A673 (cell line): Measurements from ENCODE around the gene SLC30A1. TPM values are rescaled to one million over a fixed set of nuclear protein-coding genes. Genes with fewer than 3 reads are reported as not detected.

ENCODE experiments used
- BruUV-seq: library from RNA; stranded (reverse); fragments of 400-500 nt; replicated peaks from 2 replicates; lab custom pipeline; 2021; lab: Mats Ljungman, UMichigan
- CTCF ChIA-PET: fragments of 300-600 bp; sonication (Branson Sonifier 250); formaldehyde crosslinking; loops from one replicate; lab custom pipeline; 2022; ENCODE audit warnings: antibody characterized with exemption; lab: Charles Lee
- POLR2A ChIA-PET: fragments of 300-600 bp; sonication (Branson Sonifier 250); formaldehyde crosslinking; loops from one replicate; lab custom pipeline; 2022; ENCODE audit warnings: antibody characterized with exemption; ENCODE audit not compliant: low non-redundant PET; lab: Charles Lee
- DNase-seq: peaks from one replicate; pipeline ENCODE4 v3.0.0-alpha.2; 2015; ENCODE audit warnings: low spot score
- H3K27ac ChIP-seq: fragments of 200-600 bp; sonication (generic); 2 replicates; pipeline ENCODE4 v1.5.1; 2016; ENCODE audit warnings: mixed run types, low read depth, mild to moderate bottlenecking, mixed read lengths, antibody characterized with exemption, low read length; ENCODE audit not compliant: poor library complexity, severe bottlenecking
- H3K27me3 ChIP-seq: fragments of 200-600 bp; sonication (generic); replicated peaks from 2 replicates; pipeline ENCODE4 v1.6.1; 2017; ENCODE audit warnings: mixed run types, low read depth, mild to moderate bottlenecking, mixed read lengths, antibody characterized with exemption, low read length; ENCODE audit not compliant: insufficient read depth, poor library complexity
- H3K36me3 ChIP-seq: fragments of 200-600 bp; sonication (generic); 2 replicates; pipeline ENCODE4 v1.6.1; 2016; ENCODE audit warnings: mixed run types, mild to moderate bottlenecking, mixed read lengths, antibody characterized with exemption, low read length; ENCODE audit not compliant: insufficient read depth, poor library complexity, severe bottlenecking
- H3K4me1 ChIP-seq: fragments of 200-600 bp; sonication (generic); 2 replicates; pipeline ENCODE4 v1.6.1; 2017; ENCODE audit warnings: mixed run types, mild to moderate bottlenecking, mixed read lengths, antibody characterized with exemption, low read length; ENCODE audit not compliant: insufficient read depth, poor library complexity, severe bottlenecking
- H3K4me3 ChIP-seq: fragments of 200-600 bp; sonication (generic); 2 replicates; pipeline ENCODE4 v1.5.1; 2016; ENCODE audit warnings: low read depth, mixed run types, mild to moderate bottlenecking, mixed read lengths, low read length; ENCODE audit not compliant: poor library complexity, severe bottlenecking
- H3K9me3 ChIP-seq: fragments of 200-600 bp; sonication (generic); 2 replicates; pipeline ENCODE4 v1.6.1; 2016; ENCODE audit warnings: mixed run types, low read depth, mild to moderate bottlenecking, mixed read lengths, antibody characterized with exemption, low read length; ENCODE audit not compliant: poor library complexity, severe bottlenecking
- EZH2 ChIP-seq: fragments of 200-600 bp; sonication (generic); IDR thresholded peaks from 2 replicates; pipeline ENCODE4 v1.6.1; 2017; ENCODE audit warnings: borderline replicate concordance, low read depth, mild to moderate bottlenecking, mixed read lengths, antibody characterized with exemption, low read length; ENCODE audit not compliant: poor library complexity, severe bottlenecking
- intact Hi-C: fragments of 100-400 bp; cut with micrococcal nuclease; formaldehyde crosslinking; loops from one replicate; pipeline ENCODE4 v1.10.0; 2022; ENCODE audit not compliant: unreplicated experiment
- total RNA-seq: library from RNA; stranded (reverse); gene quantifications from 2 replicates; pipeline ENCODE4 v1.2.3, GENCODE V29; 2021
- TF ChIP-seq, protein P1 (sequence below): fragments of 300-800, 200-600 bp; sonication (generic); conservative IDR thresholded peaks from 2 replicates; pipeline ENCODE4 v1.5.1; 2017; ENCODE audit warnings: low read depth, mild to moderate bottlenecking, antibody characterized with exemption, low read length, moderate library complexity, mixed read lengths

Gene SLC30A1
- total RNA-seq, 1 experiment from 2014 or later: 12.2 TPM

DNA sequence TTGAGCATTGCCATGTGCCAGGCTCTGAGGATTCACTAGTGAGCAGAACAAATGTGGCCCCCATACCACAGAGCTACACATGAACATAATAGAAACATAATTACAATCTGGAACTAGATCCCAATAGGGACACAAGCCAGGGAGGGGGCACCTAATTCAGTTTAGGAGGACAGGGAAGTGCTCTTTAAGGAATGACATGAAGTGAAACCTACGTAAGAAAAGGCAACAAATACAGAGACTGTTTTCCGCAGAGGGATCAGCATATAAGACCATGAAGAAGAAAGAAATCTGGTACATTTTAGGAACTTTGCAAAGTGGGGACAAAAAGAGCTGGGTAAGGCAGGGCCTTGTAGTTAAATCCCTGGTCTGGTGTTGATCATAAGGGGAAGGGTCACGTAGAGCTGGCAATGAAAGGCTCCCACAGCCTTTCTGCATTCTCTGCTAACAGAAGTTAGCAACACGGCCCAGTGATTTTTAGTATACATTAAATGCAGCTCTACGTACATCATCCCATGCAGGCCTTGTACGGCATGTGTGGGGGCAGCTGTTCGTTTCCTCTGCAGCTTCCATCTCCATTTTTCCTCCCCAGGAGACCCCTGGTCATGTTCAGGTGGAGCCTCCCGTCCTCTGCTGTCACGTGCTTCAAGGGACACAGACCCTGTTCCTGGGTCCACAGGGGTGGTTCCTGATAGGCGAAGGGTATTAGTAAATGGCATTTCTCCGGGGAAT lies 26.8 kb upstream of the SLC30A1 start:
- intact Hi-C loops: no loop called here
- TF ChIP-seq EZH2: no peak
- TF ChIP-seq, protein P1, sequence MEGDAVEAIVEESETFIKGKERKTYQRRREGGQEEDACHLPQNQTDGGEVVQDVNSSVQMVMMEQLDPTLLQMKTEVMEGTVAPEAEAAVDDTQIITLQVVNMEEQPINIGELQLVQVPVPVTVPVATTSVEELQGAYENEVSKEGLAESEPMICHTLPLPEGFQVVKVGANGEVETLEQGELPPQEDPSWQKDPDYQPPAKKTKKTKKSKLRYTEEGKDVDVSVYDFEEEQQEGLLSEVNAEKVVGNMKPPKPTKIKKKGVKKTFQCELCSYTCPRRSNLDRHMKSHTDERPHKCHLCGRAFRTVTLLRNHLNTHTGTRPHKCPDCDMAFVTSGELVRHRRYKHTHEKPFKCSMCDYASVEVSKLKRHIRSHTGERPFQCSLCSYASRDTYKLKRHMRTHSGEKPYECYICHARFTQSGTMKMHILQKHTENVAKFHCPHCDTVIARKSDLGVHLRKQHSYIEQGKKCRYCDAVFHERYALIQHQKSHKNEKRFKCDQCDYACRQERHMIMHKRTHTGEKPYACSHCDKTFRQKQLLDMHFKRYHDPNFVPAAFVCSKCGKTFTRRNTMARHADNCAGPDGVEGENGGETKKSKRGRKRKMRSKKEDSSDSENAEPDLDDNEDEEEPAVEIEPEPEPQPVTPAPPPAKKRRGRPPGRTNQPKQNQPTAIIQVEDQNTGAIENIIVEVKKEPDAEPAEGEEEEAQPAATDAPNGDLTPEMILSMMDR: no peak
- Histone ChIP-seq H3K27ac (no peak overlapping the region), H3K36me3 (no peaks in the 10 kb centered on the region), H3K4me1 (no peaks in the 10 kb centered on the region), H3K4me3 (no peak overlapping the region), H3K27me3 (no peaks in the 10 kb centered on the region), H3K9me3 (no peaks in the 10 kb centered on the region)
- no peak for DNase-seq
- no TSS peak for BruUV-seq
- POLR2A ChIA-PET: no interaction called here
- CTCF ChIA-PET: no interaction called here

DNA sequence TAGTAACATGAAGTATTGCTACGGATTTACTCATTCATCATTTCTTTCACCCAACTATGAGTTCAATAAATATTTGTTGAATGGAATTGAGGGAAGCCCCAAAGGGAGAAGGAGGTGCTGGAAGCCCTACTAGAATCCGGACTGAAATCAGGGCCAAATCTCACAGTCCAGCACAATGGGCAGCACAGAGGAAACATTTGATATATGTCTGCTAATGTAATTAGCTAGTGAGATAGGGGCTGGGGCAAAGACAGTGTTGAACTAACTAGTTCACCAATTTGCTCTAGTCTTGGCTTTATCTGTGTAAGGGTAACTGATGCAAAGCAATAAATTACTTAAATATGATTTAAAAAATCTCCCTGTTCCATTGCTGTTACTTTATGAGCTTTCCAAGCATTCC lies 26.1 kb upstream of the SLC30A1 start:
- no TSS peak for BruUV-seq
- H3K9me3 ChIP-seq: no peaks in the 10 kb centered on the region
- H3K4me3 ChIP-seq: no peak overlapping the region
- ChIA-PET CTCF (no interaction called here), POLR2A (no interaction called here)
- no peak overlapping the region for H3K27ac ChIP-seq
- intact Hi-C loops: no loop called here
- no peaks in the 10 kb centered on the region for H3K27me3 ChIP-seq
- TF ChIP-seq, protein P1: no peak
- DNase-seq: no peak
- H3K4me1 ChIP-seq: no peaks in the 10 kb centered on the region
- H3K36me3 ChIP-seq: no peaks in the 10 kb centered on the region

DNA sequence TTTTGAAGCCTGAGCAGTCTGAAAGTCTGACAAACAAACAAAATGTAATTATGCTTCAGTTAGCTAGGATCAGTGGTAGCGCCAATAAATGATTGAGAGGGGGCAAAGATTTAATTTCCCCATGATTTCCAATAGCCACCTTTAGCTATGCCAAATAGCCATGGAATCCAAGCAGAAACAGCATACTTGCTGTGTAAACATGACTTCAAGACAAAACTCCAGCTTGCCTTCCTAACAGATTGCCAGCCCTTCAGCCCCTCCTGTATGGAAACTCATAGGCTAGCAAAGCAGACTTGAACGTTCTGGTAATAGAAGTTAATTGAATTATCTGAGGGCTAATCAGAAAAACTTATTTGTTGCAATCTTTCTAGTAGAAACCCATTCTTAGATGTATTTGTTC lies 25.6 kb upstream of the SLC30A1 start:
- Histone ChIP-seq H3K4me1 (no peaks in the 10 kb centered on the region), H3K9me3 (no peaks in the 10 kb centered on the region), H3K27me3 (no peaks in the 10 kb centered on the region), H3K36me3 (no peaks in the 10 kb centered on the region), H3K27ac (no peak overlapping the region), H3K4me3 (no peak overlapping the region)
- intact Hi-C loops: no loop called here
- ChIA-PET POLR2A (no interaction called here), CTCF (no interaction called here)
- TF ChIP-seq EZH2: no peak
- TF ChIP-seq, protein P1: no peak
- no TSS peak for BruUV-seq
- DNase-seq: no peak
